GM18507 (cell line): ENCODE data around the gene GPD1L.
"Not testable (repeated sequence)": the region's sequence is repeated elsewhere in the genome, so short reads cannot be mapped to it uniquely, and the experiment has no call there.

ENCODE experiments used
- DNase-seq: peaks from one replicate; pipeline ENCODE4 v3.0.0; 2011; ENCODE audit warnings: low read depth; ENCODE audit not compliant: insufficient read length; ENCODE audit errors: extremely low spot score
- FAIRE-seq: peaks from 2 replicates; lab custom pipeline; 2011; peaks lifted over from hg19 to GRCh38; lab: Jason Lieb, UNC

Gene GPD1L

DNA sequence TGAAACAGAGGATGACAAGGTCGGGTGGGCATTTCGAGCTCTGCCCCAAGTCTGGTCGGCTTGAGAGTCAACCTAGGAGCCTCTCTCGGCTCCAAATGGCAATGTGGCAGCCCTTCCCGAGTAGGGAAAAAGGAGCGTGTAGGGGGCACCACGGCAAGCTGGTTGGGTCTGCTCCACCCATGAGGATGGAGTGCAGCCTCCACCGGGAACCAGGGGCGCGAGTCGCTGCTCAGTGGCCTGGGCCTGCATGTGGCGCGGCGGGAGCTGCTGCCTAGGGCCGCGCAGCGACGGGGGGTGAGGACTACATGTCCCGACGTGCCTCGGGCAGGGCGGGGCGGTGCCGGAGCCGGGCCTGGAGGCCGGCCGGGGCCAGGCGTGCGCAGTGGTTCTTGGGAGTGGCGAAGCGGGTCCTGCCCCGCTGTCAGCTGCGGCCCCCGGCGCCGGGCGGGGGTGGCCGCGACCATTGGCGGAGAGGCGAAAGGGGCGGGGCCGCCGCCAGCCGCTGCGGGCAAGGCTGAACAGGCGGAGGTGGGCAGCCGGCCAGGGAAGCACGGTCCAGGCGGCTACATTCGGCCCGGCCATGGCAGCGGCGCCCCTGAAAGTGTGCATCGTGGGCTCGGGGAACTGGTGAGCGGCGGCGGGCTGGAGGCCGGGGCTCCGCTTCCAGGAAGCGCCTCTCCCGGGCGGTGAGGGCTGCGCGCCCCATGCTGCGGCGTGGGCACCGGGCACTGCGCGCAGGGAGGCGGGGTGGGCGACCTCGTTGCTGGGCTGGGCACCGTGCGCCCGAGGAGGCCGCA, at the start of gene GPD1L:
TSS of gene GPD1L (plus strand) at position 489 of the 797 bp plus-strand sequence. CDS start at position 581, 92 bp downstream.
- peak; percentile 83 for DNase-seq
- peak; percentile 88 for FAIRE-seq

DNA sequence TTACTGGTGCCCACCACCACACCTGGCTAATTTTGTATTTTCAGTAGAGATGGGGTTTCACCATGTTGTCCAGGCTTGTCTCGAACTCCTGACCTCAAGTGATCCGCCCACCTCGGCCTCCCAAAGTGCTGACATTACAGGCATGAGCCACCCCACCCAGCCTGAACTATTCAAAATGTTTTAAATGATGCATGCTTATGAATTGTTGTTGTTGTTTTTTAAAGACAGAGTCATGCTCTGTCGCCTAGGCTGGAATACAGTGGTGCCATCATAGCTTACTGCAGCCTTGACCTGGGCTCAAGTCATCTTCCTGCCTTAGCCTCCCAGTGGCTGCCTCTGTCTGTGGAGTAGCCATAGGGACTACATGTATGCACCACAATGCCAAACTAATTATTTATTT, 48.0 kb upstream of the GPD1L start:
- FAIRE-seq, DNase-seq: not testable (repeated sequence)

DNA sequence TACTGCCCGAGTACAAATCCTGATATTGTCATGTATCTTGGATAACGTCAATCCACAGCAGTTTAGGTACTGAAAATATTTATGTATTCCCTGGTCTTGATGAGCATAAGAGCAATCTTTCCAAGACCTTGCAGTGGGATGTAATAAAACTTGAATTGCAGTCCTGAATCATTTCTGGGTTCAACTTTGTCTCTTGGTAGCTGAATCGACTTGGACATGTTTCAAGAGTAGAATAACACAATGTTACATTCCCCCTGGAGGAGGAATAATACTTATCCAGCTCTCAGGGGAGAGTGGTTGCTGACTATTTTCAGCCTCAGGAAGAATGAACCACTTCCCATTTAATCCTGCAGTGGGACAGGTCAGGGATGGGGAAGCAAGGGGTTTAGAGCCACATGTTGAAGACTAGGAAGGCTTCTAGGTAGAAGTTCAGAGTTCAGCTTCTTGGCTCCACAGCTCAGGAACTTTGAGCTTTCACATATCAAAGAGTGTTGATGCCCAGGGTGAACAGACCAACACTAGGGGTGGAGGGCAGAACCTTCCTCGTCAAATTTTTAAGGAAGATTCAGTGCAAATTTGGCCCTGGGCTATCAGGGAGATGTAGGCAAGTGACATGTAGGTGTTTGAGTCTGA, 43.4 kb upstream of the GPD1L start:
- FAIRE-seq (no peak), DNase-seq (no peak)

DNA sequence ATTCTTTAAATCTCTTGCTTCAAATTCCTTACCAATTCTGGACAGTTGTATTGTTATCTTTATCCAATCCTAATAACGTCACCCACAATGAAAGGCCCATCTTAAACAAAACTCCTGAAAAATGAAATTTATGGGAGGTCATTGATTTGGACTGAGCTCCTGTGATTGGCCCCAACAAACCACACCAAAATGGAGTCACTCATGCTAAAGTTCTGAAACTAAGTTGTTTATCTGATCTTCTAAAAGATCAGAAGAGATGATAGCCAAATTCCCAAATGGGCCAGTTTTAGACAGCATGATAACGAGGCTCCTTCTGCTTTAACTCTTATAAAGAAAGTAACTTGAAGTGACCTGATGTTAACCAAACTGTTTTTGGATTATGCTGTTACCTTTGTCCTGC, 39.7 kb upstream of the GPD1L start:
- FAIRE-seq (no peak), DNase-seq (no peak)

DNA sequence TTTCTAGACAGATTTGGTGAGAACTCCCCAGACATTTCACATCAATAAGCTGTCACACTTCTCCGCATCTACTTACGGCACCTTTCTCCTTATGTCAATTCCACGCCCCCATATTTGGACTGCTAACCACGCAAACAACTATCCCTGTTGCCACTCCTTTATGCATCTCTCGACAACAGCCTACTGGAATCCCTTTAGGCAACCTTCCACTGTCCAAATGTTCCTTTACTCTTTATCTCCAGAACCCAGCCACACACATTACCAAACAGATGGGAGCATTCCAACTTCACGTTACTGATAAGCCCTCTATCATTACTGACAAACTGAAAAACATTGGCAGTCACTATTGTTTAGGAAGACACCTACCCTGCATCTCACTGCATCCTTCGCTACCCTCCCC, 32.2 kb upstream of the GPD1L start:
- not testable (repeated sequence) for DNase-seq

DNA sequence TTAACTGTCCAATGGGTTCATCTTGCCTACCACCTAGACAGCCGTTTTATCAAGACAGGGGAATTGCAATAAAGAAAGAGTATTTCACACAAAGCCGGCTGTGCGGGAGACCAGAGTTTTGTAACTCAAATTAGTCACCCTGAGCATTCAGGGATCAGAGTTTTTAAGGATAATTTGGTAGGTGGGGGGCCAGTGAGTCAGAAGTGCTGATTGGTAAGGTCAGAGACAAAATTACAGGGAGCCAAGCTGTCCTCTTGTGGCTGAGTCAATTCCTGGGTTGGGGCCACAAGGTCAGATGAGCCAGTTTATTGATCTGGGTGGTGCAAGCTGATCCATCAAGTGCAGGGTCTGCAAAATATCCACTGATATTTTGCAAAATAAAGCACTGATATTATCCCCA, 29.9 kb upstream of the GPD1L start:
- DNase-seq: no peak
- no peak for FAIRE-seq

More for the DNA sequence above, 32.2 kb upstream of the GPD1L start:
- FAIRE-seq: not testable (repeated sequence)

DNA sequence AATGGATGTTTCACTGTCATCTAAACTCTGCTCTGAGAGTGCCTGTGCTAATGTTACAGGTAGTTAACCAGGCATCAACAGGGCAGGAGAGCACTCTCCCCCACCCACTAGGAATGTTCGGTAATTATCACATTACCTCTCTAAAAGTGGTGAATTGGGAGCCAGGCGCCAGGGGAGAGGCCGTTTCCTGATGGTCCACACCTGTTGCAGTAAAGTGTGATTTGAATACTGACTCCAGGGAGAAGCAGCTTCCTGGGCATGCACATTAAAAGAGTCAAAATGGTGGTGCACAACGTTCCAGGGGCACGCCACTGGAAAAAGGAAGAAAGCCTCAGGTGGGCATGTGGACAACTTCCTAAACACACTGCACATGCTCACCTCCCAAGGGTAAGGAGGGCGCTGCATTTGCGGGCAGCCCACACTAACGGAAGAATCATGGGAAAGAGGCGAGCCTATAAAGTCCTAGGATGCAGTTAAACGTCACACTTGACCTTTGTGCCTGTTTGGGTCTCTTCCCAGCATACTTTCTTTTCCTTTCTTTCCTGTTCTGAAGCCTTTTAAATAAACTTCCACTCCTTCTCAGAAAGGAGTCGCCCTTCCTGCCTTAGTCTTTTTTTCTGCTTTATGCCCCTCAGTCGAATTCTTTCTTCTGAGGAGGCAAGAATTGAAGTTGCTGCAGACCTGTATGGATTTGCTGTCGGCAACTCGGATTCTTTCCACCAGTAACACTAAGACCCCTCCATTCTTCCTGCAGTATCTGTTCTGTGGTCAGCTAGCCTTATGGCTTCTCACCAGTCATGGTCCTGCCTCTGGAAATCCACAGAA, 28.9 kb upstream of the GPD1L start:
- FAIRE-seq (no peak), DNase-seq (no peak)

DNA sequence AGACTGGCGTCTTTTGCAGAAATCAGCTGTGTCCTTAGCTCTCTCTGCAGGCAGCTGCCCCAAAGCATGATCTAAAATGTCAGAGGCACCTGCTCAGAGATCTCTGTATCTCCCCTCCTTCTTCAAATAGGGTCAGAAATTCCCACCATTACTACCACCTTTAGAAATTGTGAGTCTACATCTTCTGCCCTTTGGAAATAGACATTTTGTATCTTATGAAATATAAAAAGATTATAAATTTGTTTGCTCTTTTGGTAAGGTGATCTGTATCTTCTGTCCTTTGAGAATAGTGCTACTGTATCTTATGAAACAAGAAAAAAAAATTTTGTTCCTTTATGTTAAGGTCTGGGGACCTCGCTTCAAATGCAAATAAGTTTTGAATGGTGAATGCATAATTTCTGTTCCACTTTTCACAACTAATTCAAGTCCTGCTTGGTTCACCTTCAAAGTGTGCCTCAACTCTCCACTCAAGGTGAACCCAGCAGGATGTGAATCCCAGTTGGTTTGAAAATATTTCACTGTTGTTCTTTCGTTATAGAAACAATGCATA, 28.3 kb upstream of the GPD1L start:
- no peak for FAIRE-seq
- DNase-seq: no peak

DNA sequence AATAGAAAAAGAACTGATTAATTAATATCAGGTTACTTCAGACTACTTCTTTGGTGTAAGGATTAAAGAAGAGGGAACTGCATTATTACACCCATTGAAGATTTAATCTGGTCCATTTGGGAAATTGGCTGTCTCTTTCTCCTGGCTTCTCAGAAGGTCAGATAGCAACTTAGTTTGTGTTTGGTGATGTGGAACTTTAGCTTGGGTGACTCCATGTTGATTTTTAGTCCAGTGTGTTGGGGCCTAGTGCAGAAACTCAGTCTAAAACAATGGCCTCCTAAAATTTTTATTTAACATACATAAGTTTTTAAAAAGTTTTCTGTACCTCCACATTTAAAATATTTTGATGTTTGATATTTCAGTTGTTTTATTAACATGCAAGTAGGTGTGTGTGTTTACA, 27.6 kb upstream of the GPD1L start:
- DNase-seq (no peak), FAIRE-seq (no peak)

DNA sequence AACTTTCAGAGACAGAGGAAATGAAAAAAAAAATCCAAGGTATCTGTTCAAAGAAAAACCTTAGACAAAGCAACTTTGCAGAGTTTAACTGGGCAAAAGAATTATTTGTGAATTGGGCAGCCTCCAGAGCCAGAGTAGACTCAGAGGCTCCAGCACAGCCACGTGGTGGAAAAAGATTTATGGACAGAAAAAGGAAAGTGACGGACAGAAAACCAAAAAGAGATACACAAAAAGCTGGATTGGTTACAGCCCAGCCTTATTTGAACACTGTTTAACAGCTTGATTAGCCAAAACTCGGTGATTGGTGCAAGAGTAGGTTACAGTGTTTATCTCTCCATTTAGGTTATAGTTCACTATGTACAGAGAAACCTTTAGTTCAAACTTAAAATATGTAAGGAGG, 23.7 kb upstream of the GPD1L start:
- DNase-seq: no peak
- FAIRE-seq: no peak

DNA sequence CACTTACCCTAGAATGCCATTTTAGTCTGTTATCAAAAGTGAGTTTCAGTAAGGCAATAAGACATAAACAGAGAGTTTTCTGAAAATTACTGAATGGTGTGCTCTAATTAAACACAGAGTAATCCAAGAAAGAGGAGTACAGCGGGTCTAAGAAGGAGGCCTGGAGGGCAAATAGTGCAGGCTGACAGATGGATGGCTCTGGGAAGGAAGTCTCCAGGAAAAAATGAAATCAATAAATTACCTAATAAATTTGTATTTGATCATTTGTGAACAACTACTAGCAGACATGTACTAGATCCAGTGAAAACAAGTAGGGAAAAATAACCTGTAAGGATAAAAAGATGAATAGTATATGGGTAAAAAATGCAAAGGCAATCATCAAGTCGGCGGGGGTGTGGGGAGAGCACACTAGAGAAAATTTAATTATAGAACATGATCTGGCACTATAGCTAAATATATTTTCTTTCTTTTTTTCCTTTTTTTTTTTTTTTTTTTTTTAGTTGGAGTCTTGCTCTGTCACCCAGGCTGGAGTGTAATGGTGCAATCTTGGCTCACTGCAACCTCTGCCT, 22.6 kb upstream of the GPD1L start:
- DNase-seq (no peak), FAIRE-seq (no peak)

DNA sequence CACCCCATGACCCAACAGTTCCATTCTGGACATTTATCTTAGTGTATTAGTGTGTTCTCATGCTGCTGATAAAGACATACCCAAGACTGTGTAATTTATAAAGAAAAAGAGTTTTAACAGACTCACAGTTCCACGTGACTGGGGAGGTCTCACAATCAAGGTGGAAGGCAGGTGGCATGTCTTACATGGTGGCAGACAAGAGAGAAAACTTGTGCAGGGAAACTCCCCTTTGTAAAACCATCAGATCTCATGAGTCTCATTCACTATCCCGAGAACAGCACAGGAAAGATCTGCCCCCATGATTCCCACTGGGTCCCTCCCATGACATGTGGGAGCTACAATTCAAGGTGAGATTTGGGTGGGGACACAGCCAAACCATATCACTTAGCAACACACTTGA, 21.6 kb upstream of the GPD1L start:
- DNase-seq: no peak
- FAIRE-seq: no peak

DNA sequence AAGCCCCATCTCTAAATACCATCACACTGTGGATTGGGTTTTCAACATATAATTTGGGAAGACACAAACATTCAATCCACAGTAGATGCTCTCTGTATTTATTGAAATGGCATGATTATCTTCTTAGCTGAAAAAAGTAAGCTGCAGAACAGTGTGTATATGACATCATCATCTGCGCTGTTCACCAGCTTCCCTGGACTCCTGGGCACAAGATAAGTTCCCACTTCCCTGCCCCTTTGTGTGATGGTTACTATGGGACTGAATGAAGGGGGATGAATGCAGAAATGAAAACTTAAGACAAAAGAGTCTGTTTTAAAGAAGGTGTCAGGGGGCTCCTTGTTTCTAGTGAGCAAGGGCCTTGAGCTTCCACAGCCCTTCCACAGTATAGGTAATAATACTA, 20.0 kb upstream of the GPD1L start:
- FAIRE-seq: no peak
- DNase-seq: no peak

DNA sequence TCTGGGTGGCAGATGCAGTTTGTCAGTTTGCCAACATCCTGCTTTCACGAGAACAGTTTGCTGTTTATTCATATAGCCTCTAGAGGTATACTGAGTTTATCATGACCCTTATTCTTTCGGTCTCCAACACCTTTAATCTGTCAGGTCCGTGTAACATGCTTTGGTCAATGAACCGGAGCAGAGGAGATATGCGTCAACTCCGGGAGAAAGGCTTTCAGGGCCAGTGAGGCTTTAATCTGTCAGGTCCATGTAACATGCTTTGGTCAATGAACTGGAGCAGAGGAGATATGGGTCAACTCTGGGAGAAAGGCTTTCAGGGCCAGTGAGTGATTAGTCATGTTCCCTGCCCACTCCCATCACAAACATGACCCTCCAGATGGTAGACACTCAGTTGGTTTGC, 16.9 kb upstream of the GPD1L start:
- DNase-seq (no peak), FAIRE-seq (no peak)

DNA sequence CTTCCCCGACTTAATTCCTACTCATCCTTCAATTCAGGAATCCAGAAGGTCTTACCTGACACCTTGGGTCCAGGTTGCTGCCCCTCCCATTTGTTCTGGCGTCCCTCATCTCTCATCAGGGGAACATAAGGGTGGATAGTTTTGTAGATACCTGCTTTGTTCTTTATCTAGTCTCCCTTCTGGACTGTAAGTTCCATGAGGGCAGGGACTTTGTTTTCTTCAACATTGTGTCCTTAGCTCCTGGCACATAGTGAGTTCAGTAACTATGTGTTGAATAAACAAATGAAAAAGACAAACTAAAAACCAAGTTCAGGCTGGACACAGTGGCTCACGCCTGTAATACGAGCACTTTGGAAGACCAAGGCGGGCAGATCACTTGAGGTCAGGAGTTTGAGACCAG, 13.2 kb upstream of the GPD1L start:
- FAIRE-seq (no peak), DNase-seq (no peak)

DNA sequence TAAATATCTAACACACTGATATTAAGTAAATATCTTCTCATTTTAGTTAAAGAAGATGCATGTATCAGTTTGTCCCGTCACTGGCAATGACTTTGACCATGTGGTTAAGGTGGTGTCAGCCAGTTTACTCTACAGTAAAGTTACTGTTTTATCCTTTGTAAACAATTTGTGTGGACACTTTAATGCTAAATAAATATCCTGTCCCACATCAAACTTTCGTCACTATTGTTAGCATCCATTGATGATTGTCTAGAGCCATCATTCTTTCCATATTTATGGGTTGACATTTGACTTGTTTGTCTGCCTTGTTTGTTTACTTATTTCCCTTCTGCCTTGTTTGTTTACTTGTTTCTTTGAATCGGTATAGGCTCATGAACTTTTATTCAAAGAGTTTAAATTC, 11.0 kb upstream of the GPD1L start:
- DNase-seq: no peak
- FAIRE-seq: no peak

DNA sequence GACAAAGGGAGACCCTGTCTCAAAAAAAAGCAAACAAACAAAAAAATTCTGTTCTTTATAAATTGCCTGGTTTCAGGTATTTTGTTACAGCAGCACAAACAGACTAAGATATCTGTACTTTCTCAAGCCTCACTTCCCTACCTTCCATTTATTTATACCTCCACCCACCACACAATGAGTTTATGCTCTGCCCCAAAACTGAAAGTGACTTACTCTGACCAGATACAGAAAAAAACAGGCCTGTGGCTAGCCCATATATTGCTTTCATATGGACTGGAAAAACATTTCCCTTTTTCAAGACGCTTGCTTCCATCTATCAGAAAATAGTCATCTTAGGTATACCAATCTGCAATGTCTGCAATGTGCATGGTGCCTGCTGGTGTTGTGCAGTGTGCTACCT, 8.7 kb upstream of the GPD1L start:
- DNase-seq: no peak
- FAIRE-seq: no peak

DNA sequence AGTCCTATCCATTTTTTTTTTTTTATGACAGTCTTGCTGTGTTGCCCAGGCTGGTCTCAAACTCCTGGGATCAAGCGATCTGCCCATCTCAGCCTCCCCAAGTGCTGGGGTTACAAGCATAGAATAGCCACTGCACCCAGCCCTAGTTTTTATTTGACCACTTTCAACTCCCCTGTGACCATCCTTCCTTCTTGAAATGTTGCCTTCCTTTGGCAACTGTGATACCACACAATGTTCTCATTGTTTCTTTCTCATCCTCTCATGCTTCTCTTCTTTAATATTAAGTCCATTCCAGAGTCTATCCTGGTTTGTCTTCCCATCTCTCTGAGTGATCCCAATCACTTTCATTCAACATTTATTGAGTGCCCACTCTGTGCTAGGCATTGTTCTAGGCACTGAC, 7.9 kb upstream of the GPD1L start:
- no peak for FAIRE-seq
- no peak for DNase-seq

DNA sequence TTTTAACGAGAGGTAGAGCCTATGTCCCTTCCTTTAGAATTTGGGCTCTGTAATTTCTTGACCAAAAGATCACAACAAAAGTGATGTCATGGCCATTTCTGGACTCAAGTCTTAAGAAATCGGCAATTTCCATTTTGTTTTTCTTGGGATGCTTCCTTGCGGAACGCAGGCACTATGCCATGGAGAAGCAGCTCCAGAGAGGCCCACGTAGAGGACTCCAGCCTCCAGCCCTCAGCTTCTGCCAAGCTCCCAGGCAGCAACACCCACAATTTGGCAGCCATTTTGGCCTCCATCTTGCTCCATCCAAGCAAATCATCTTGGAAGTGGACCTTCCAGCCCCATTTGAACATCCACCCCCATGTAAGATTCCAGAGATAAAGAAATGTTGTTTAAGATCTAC, 6.0 kb upstream of the GPD1L start:
- DNase-seq: no peak

DNA sequence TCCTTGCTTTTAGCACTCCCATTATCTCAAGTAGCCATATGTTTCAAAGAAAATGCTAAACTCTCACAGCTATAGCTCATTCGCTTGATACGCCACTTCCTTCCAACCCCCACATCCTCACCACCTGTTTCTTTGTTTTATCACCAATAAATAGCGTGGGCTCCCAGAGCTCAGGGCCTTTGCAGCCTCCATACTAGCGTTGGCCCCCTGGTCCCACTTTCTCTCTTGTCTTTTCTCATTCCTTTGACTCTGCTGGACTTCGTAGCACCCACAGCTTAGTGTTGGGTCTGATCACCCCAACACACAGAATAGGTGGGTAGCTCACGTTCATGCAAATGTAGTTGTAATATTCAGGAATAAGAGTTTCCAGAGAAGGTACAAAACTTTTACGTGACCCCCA, 4.1 kb upstream of the GPD1L start:
- no peak for FAIRE-seq
- no peak for DNase-seq

More for the DNA sequence above, 6.0 kb upstream of the GPD1L start:
- FAIRE-seq: no peak
